IMR-90 (cell line): ENCODE data around the gene BCAS1. TPM values are rescaled to one million over a fixed set of nuclear protein-coding genes. Genes with fewer than 3 reads are reported as not detected.

ENCODE experiments used
- ATAC-seq: fragments of 200-7000 bp; cut with Tn5 transposase; 2 replicates; pipeline ENCODE4 v1.9.1; 2020; ENCODE audit warnings: low read depth, mild to moderate bottlenecking, moderate library complexity
- BruUV-seq: library from RNA; stranded (reverse); fragments of 400-500 nt; replicated peaks from 2 replicates; lab custom pipeline; 2021; lab: Mats Ljungman, UMichigan
- CTCF ChIA-PET: fragments of 300-600 bp; formaldehyde crosslinking; extraction: SDS; loops from one replicate; lab custom pipeline; 2021; ENCODE audit warnings: antibody characterized with exemption; lab: Yijun Ruan, JAX
- POLR2A ChIA-PET: fragments of 300-600 bp; sonication (Branson Sonifier 250); formaldehyde crosslinking; loops from one replicate; lab custom pipeline; 2022; ENCODE audit warnings: antibody characterized with exemption; ENCODE audit not compliant: unreplicated experiment; lab: Charles Lee
- DNase-seq: peaks from one replicate; pipeline ENCODE4 v3.0.0; 2013
- H2AFZ ChIP-seq: replicated peaks from 2 replicates; pipeline ENCODE3; 2013; ENCODE audit warnings: low read length, mild to moderate bottlenecking; ENCODE audit not compliant: poor library complexity
- H2AK5ac ChIP-seq: 2 replicates; pipeline ENCODE4 v1.6.1; 2013; ENCODE audit warnings: low read depth, low read length, inconsistent platforms
- H2AK9ac ChIP-seq: replicated peaks from 2 replicates; pipeline ENCODE3; 2013; ENCODE audit warnings: mild to moderate bottlenecking, low read depth, low read length, moderate library complexity; ENCODE audit not compliant: poor library complexity
- H2BK120ac ChIP-seq: 2 replicates; pipeline ENCODE4 v1.6.1; 2013; ENCODE audit warnings: low read depth, low read length, inconsistent platforms
- H2BK15ac ChIP-seq: 3 replicates; pipeline ENCODE4 v1.6.1; 2013; ENCODE audit warnings: low read depth, low read length, inconsistent platforms
- H2BK20ac ChIP-seq: 2 replicates; pipeline ENCODE4 v1.6.1; 2013; ENCODE audit warnings: low read depth, mild to moderate bottlenecking, inconsistent platforms, low read length, moderate library complexity
- H2BK5ac ChIP-seq: 2 replicates; pipeline ENCODE4 v1.6.1; 2013; ENCODE audit warnings: mild to moderate bottlenecking, low read depth, low read length, inconsistent platforms; ENCODE audit not compliant: poor library complexity, severe bottlenecking
- H3K14ac ChIP-seq: replicated peaks from 2 replicates; pipeline ENCODE4 v1.6.1; 2013; ENCODE audit warnings: low read depth, low read length, inconsistent platforms
- H3K18ac ChIP-seq: 2 replicates; pipeline ENCODE4 v1.6.1; 2013; ENCODE audit warnings: low read depth, low read length, control low read depth
- H3K23ac ChIP-seq: 2 replicates; pipeline ENCODE4 v1.6.1; 2013; ENCODE audit warnings: low read depth, low read length, inconsistent platforms
- H3K27ac ChIP-seq: 2 replicates; pipeline ENCODE4 v1.5.1; 2013; ENCODE audit warnings: mild to moderate bottlenecking, control low read depth, low read length; ENCODE audit not compliant: insufficient read depth
- H3K27me3 ChIP-seq: 2 replicates; pipeline ENCODE4 v1.6.1; 2013; ENCODE audit warnings: low read length; ENCODE audit not compliant: control insufficient read depth, insufficient read depth
- H3K36me3 ChIP-seq: 2 replicates; pipeline ENCODE4 v1.6.1; 2013; ENCODE audit warnings: low read length, mixed read lengths; ENCODE audit not compliant: control insufficient read depth, insufficient read depth
- H3K4ac ChIP-seq: 2 replicates; pipeline ENCODE4 v1.6.1; 2013; ENCODE audit warnings: low read depth, low read length, inconsistent platforms
- H3K4me1 ChIP-seq: 2 replicates; pipeline ENCODE4 v1.6.1; 2013; ENCODE audit warnings: low read length, mixed read lengths; ENCODE audit not compliant: control insufficient read depth, insufficient read depth
- H3K4me2 ChIP-seq: 2 replicates; pipeline ENCODE4 v1.6.1; 2013; ENCODE audit warnings: low read depth, mild to moderate bottlenecking, control low read depth, low read length, moderate library complexity
- H3K4me3 ChIP-seq: 2 replicates; pipeline ENCODE4 v1.5.1; 2013; ENCODE audit warnings: low read depth, mild to moderate bottlenecking, control low read depth, low read length, moderate library complexity; ENCODE audit not compliant: insufficient read depth
- H3K56ac ChIP-seq: 2 replicates; pipeline ENCODE4 v1.6.1; 2013; ENCODE audit warnings: low read length, inconsistent platforms; ENCODE audit not compliant: insufficient read depth; ENCODE audit errors: extremely low read depth
- H3K79me1 ChIP-seq, 2 experiments: 2 replicates each; pipeline ENCODE4 v1.6.1; 2013; ENCODE audit warnings: low read length in 2 of 2, inconsistent platforms in 1 of 2, low read depth in 1 of 2
- H3K9ac ChIP-seq: 2 replicates; pipeline ENCODE4 v1.6.1; 2013; ENCODE audit warnings: low read depth, low read length, control low read depth
- H3K9me1 ChIP-seq: 2 replicates; pipeline ENCODE4 v1.6.1; 2013; ENCODE audit warnings: low read length, inconsistent platforms; ENCODE audit not compliant: insufficient read depth
- H3K9me3 ChIP-seq: 2 replicates; pipeline ENCODE4 v1.6.1; 2013; ENCODE audit warnings: low read length; ENCODE audit not compliant: control insufficient read depth, insufficient read depth
- H4K20me1 ChIP-seq: 2 replicates; pipeline ENCODE4 v1.6.1; 2013; ENCODE audit warnings: low read length, inconsistent platforms; ENCODE audit not compliant: insufficient read depth
- H4K5ac ChIP-seq: 2 replicates; pipeline ENCODE4 v1.6.1; 2013; ENCODE audit warnings: mild to moderate bottlenecking, low read depth, low read length, control low read depth
- H4K8ac ChIP-seq, 2 experiments: 2 replicates each; pipeline ENCODE4 v1.6.1; 2013; ENCODE audit warnings: low read depth in 2 of 2, low read length in 2 of 2, control low read depth in 1 of 2, inconsistent platforms in 1 of 2
- H4K91ac ChIP-seq: 2 replicates; pipeline ENCODE4 v1.6.1; 2013; ENCODE audit warnings: low read depth, low read length, inconsistent platforms; ENCODE audit not compliant: insufficient read depth
- POLR2A ChIP-seq: IDR thresholded peaks from 2 replicates; pipeline ENCODE4 v1.6.1; 2012; ENCODE audit warnings: mild to moderate bottlenecking, low read depth, low read length
- WGBS, 2 experiments: methylation state at CpG; one replicate each; pipeline versions ENCODE4 v1.1.5 to v1.1.7; 2013; ENCODE audit warnings: missing lambda C conversion rate in 2 of 2; ENCODE audit not compliant: insufficient read length in 1 of 2; ENCODE audit errors: extremely low coverage in 2 of 2; 5-methylcytosine and 5-hydroxymethylcytosine counted together
- dilution Hi-C: fragments of 300-500 bp; cut with HindIII; formaldehyde crosslinking; loops from one replicate; pipeline ENCODE4 v1.14.3; 2018; ENCODE audit warnings: low sequenced_read_pairs; ENCODE audit not compliant: unreplicated experiment
- in situ Hi-C: fragments of 300-500 bp; cut with MboI; formaldehyde crosslinking; loops from 3 replicates; pipeline ENCODE4 v1.14.3; 2019; ENCODE audit warnings: low sequenced_read_pairs, inconsistent platforms, mixed read lengths
- intact Hi-C: fragments of 100-400 bp; cut with micrococcal nuclease; formaldehyde crosslinking; loops from 2 replicates; pipeline ENCODE4 v1.10.0; 2022
- polyA plus RNA-seq, 3 experiments: library from polyadenylated mRNA; depleted of rRNA; stranded (reverse); fragments of >200 nt; gene quantifications; 2 replicates each; pipeline ENCODE4 v1.2.3, GENCODE V29; 2012; ENCODE audit warnings: low replicate concordance in 1 of 3
- total RNA-seq: library from RNA; depleted of rRNA; stranded (reverse); fragments of >200 nt; gene quantifications from 2 replicates; pipeline ENCODE4 v1.2.3, GENCODE V29; 2012
- TF ChIP-seq, protein P1 (sequence below): conservative IDR thresholded peaks from 2 replicates; pipeline ENCODE4 v1.5.1; 2012; ENCODE audit warnings: mild to moderate bottlenecking, low read depth, low read length, improper control_type of control experiment

Gene BCAS1
- total and polyA plus RNA-seq, 2 of the 4 experiments (the other 2 are of a cell fraction): under 0.01 TPM; not detected in 1

DNA sequence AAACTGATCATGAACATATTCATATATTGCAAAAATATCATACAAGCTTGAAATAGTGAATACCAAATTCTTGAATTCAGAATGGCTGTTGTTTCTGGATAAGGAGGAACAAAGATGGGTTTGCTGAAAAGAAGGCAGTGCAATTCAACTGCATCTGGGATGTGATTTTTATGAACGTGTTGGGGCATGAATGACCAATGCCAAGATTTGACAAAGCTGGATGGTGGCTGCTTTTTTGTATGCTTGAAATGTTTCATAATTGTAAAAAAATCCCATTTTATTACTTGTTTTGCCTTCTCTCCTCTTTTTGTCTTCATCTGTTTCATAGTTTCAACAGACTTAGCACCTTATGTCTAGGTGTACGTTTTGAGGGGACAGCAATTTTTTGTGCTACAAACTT lies 36.8 kb upstream of the BCAS1 start:
- no peaks in the 10 kb centered on the region for H3K9me3 ChIP-seq
- no peak for DNase-seq

More for the DNA sequence above, 36.8 kb upstream of the BCAS1 start:
- no peaks in the 10 kb centered on the region; the same call in 1 of the 2 replicates for H3K9me1 ChIP-seq
- no peak overlapping the region for H2AFZ ChIP-seq
- no peak overlapping the region for H4K8ac ChIP-seq
- ChIA-PET POLR2A (no interaction called here), CTCF (interaction anchor here (4.5 kb wide), 1 partner anchor 92 kb away, joined by 66 read pairs; no protein-coding TSS in a partner anchor)
- no CpG with 5 or more reads among the region's 2 CpGs for WGBS, 2 experiments
- no peak overlapping the region for H4K91ac ChIP-seq
- no peak overlapping the region for H3K27ac ChIP-seq
- no peaks in the 10 kb centered on the region for H3K79me1 ChIP-seq
- H3K4me3 ChIP-seq: no peak overlapping the region
- no TSS peak for BruUV-seq
- dilution Hi-C loops: no loop called here
- H3K18ac ChIP-seq: no peak overlapping the region
- H3K36me3 ChIP-seq: no peaks in the 10 kb centered on the region
- no peaks in the 10 kb centered on the region for H3K4me1 ChIP-seq
- H3K4ac ChIP-seq: no peak overlapping the region
- H2BK5ac ChIP-seq: no peak overlapping the region
- no peak overlapping the region for H3K4me2 ChIP-seq
- H2BK20ac ChIP-seq: no peak overlapping the region
- H2BK15ac ChIP-seq: no peak overlapping the region
- H3K27me3 ChIP-seq: no peaks in the 10 kb centered on the region
- intact Hi-C loops: no loop called here
- no peak overlapping the region for H3K14ac ChIP-seq
- no peak for TF ChIP-seq POLR2A
- TF ChIP-seq, protein P1, sequence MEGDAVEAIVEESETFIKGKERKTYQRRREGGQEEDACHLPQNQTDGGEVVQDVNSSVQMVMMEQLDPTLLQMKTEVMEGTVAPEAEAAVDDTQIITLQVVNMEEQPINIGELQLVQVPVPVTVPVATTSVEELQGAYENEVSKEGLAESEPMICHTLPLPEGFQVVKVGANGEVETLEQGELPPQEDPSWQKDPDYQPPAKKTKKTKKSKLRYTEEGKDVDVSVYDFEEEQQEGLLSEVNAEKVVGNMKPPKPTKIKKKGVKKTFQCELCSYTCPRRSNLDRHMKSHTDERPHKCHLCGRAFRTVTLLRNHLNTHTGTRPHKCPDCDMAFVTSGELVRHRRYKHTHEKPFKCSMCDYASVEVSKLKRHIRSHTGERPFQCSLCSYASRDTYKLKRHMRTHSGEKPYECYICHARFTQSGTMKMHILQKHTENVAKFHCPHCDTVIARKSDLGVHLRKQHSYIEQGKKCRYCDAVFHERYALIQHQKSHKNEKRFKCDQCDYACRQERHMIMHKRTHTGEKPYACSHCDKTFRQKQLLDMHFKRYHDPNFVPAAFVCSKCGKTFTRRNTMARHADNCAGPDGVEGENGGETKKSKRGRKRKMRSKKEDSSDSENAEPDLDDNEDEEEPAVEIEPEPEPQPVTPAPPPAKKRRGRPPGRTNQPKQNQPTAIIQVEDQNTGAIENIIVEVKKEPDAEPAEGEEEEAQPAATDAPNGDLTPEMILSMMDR: no peak
- H3K23ac ChIP-seq: no peak overlapping the region
- H3K9ac ChIP-seq: no peak overlapping the region
- no peak overlapping the region for H2AK9ac ChIP-seq
- ATAC-seq: no peak
- no peak overlapping the region for H2BK120ac ChIP-seq
- no peak overlapping the region for H2AK5ac ChIP-seq
- in situ Hi-C loops: loop anchor here (10.0 kb wide), 1 partner anchor 528 kb away; no protein-coding TSS in a partner anchor
- no peak overlapping the region for H3K56ac ChIP-seq
- H4K20me1 ChIP-seq: no peaks in the 10 kb centered on the region
- H4K5ac ChIP-seq: no peak overlapping the region
